NOMO-1 treated with DMSO at 0.1 percent for 48 hours (cell line): ENCODE results near the gene BTF3.
A peak's percentile ranks its signal among the peaks of the same experiment; 100 is the strongest.
"Not testable (repeated sequence)": the region's sequence is repeated elsewhere in the genome, so short reads cannot be mapped to it uniquely, and the experiment has no call there.

Experiments
- DNase-seq: peaks from one replicate; lab custom pipeline; 2025; ENCODE audit not compliant: unreplicated experiment; lab: John Stamatoyannopoulos, UW

The BTF3 gene

DNA sequence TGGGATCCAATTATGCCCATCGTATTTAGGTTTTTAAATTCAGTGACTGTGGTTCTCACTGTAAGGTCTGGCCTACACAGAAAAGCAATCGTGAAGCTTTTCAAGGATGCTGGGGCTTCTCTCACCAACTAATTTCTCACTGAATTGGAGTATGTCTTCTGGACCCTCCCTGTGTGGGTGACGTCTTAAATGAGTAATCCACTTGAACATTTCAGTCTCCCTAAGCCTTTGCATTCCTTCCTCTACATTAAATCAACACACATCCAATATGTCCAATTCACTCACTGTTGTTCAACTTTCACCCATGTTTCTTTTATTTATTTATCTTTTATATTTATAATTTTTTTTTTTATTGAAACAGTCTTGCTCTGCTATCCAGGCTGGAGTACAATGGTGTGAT, 12.5 kb upstream of the BTF3 start:
- DNase-seq = no peak

DNA sequence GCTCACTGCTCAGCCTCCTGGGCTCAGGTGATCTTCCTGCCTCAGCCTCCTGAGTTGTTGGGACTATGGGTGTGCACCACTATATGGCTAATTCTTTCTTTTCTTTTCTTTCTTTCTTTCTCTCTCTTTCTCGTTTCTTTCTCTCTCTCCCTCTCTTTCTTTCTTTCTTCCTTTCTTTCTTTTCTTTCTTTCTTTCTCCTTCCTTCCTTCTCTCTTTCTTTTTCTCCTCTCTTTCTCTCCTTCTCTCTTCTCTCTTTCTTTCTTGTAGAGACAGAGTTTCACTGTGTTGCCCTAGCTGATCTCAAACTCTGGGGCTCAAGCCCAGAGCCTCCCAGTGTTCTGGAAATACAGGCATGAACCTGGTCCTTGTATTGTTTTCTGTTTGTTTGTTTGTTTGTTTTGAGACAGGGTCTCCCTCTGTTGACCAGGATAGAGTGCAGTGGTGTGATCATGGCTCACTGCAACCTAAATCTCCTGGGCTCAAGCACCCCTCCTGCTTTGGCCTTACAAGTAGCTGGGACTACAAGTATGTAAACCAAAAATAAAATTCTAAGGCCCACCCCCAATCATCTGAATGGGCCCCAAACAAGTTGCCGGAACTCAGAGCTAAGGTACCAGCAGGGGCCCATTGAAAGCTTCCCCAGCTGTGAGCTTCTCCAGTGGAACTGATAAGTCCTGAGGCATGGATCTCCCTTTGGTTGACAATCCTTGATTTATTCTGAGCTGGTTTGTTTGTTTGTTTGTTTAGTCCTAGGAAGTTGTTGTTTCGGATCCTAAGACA, 11.9 kb upstream of the BTF3 start:
- DNase-seq = no peak

DNA sequence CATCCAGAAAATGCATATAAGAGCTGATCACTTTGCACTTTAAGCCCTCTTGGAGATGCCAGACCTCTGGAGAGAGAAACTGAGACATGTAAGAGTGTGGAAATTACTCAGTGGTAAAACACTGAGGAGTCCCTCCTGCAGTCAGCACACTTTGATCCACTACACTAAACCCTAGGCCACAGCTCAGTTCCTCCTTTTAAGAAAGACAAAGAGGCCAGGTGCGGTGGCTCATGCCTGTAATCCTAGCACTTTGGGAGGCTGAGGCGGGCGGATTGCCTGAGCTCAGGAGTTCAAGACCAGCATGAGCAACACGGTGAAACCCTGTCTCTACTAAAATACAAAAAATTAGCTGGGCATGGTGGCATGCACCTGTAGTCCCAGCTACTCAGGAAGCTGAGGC, 11.0 kb upstream of the BTF3 start:
- DNase-seq = not testable (repeated sequence)

DNA sequence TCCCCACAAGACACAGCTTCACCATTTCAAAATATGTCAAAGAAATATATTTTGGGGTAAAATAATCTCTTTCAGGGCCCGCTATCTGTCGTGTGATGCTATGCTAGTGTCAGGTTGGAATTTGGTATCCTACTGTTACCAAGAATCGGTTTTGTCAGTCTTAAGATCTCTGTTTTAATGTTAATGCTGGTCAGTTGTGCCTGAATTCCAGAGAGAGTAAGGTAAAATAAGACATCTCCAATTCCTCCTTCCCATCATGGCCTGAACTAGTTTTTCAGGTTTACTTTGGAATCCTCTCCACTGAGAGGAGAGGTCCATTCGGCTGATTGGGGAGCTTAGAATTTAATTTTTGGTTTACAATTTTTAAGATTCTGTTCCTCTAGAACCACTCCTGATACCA, 10.4 kb upstream of the BTF3 start:
- DNase-seq = no peak

DNA sequence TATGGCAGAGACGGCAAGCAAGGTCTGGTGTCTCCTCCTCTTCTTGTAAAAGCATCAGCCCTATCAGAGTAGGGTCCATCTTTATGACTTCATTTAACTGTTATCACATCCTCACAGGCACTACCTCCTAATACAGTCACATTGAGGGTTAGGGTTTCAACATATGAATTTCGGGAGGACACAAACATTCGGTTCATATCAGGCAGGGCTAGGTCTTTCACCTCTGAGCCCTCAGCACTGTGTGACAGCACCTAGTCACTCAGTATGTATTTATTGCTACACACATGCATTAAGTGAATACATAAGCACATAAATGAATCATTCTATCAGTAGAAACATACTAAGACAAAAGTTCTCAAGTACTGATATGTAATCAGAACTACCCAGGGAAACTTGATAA, 9.4 kb upstream of the BTF3 start:
- no peak for DNase-seq

DNA sequence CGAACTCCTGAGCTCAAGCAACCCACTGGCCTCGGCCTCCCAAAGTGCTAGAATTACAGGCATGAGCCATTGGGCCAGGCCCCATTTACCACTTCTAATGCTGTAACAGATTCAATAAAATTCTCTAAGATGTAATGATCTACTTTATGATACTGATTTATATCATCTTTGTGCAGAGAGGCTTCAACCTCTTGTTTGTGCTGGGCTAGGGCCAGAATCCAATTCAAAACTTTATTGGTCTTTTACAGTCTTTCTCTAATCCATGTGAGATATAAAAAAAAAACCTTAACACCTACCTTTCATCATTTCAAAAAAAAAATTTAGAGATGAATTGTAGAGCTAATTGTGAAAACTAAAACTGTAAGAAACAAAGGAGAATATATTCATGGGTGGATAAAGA, 8.2 kb upstream of the BTF3 start:
- no peak for DNase-seq

DNA sequence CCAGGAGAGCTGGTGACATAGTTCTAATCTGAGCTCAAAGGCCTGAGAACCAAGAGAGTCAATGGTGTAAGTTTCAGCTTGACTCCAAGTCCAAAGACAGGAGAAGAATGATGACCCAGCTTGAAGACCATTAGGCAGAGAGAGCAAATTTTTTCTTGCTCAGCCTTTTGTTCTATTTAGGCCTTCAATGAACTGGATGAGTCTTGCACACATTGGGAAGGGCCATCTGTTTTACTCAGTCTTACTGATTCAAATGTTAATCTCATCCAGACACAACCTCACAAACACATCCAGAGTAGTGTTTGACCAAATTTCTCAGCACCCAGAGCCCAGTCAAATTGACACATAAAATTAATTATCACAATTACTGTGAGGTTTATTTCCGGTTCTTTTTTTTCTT, 7.1 kb upstream of the BTF3 start:
- DNase-seq = no peak

DNA sequence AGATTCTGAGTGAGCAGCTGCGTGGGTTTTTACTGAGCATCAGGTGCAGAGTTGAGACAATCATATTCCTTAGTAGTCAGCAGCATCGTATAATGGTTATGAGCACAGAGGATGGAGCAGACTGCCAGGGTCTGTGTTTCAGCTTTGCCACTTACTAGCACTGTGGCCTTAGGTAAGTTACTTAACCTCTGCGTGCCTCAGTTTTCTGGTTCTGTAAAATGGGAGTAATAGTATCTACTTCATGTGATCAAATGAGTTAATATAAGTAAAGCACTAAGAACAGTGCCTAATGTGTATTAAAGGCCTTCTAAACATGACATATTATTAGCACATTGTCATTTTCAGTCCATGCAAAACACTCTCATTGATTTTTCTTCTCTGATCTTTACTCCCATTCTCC, 4.8 kb upstream of the BTF3 start:
- no peak for DNase-seq

DNA sequence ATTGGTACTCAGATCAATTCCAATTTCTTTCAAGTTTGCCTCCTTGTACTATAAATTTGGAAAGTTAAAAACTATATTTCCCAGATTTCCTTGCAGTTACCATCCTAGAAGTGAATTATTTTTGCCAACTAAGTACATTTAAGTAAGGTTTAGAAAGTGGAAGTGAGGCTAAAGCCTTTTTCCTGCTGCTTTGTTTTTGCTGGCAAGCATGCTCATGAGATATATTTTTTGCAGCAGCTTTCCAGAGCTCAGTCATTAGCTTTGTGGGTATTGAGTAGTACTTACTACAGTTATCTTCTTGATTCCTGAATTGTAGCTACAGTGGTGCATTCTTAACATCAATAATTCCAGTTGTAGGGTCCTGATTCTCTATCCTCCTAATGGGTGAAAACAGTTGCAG, 3.5 kb upstream of the BTF3 start:
- DNase-seq = no peak

DNA sequence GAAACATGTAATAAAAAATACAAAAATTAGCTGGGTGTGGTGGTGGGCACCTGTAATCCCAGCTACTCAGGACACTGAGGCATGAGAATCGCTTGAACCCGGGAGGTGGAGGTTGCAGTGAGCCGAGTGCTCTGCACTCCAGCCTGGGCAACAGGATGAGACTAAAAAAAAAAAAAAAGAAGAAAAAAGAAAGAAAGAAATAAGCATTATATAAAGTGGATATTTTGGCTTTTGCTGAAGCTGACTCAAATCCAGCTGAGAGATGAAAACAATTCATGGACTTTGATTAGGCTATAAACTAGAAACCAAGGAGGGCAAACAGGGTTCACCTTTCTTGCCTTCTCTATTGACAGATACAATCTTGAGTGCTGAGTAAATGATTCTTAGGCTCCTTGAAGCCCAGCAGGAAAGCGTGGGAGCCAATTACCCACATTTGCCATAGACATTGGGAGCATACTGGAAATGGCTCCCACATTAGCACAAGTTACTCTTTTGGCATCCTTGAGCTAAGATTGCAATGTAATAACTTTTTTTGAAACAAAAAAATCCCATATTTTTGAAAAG, 2.4 kb upstream of the BTF3 start:
- no peak for DNase-seq

DNA sequence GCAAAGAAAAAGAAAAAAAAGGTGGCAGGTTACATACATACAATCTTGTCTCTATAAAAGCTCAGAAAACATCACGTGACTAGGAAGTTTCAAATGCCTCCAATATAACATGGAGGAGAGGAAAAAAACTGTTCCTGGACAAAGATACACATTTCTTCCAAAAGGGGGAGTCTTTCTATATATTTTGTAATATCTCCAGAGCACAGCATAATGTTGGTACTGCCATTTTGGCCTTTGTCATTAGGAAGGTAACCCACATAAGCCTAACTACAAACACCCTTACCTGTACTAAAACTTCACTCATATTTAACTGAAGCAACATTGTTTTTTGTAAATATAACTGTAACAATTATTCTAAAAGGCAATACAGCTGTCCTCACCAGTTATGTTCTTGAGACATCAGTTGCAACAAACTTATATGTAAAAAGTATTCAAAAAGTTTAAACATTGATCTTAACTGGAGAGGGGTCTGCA, 1.2 kb upstream of the BTF3 start:
- DNase-seq = peak; percentile 19

DNA sequence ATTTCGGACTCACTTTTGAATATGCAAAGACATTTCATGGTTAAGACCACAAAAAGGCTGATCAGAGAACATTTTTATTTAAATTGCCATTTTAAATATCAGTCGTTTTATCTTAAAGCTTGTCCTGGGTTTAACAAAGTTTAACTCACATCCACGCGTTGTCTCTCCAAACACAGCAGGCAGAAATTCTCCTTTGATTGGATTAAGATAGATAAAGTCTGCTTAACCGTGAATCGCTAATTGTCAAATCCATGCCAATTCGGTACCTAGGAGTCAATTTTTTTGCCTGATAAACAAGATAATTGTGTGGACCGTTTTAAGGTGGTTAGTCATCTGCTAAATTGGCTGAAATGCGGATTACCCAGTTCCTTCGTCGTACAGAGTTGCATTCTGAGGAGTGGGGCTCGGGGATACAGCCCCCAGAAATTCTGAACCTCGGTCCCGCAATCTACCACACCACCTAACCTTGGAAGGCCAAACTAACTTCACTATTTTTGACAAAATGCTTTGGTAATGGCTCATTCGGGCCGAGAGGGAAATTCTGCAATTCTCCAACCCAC, 665 bp upstream of the BTF3 start:
- no peak for DNase-seq

DNA sequence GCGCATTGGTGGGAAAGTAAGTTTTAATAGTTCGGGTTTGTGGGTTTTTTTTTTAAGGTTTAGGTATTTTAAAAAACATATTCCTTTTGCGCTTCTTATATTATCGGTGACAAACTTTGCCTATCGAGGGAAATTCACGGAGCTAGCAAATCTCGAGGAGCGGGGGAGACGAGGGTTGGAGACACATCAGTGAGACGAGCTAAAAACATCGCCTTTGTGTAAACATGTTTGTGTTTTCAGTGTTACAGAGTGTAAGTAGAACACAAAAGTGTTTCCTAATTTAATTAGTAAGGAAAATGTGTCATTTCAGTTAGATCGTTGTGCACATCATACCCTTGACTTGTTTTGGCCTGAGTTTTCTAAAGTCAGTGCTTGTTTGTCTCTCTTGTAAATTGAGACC, 945 bp downstream of the BTF3 start:
- DNase-seq = no peak

DNA sequence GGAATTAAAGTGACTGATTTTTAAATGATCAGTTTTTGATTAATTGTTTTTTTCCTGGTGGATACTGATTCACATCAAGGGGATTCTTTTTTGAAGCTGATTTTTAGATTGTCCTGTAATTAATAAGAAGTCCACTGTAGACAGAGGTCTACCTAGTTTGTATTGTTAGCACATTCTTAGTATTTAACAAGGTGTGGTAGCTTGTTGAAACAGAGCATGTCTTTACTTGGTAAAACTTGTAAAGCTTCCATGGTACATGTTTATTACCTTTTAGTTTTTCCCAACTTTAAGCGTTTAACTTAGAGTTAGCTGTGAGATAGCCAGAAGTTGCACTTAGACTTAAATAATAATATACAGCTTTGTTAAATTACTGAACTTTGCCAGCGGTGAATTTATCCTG, 1.5 kb downstream of the BTF3 start:
- DNase-seq = no peak

DNA sequence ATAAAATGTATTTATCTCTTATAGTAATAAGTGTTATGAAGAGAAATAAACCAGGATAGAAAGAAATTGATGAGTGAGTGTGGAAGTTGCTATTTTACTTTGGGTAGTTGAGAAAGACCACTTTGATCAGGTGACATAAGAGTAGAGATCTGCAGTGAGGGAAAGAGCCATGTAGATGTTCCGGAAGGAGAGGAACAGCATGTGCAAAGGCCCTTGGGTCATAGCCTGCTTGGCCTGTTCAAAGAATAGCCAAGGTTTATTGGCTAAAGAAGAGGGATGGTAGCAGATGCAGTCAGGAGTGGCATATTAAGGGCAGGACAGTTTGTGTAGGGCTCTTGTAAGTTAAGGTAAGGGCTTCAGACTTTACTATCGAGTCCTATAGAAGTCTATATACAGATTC, 3.2 kb downstream of the BTF3 start:
- DNase-seq = no peak

DNA sequence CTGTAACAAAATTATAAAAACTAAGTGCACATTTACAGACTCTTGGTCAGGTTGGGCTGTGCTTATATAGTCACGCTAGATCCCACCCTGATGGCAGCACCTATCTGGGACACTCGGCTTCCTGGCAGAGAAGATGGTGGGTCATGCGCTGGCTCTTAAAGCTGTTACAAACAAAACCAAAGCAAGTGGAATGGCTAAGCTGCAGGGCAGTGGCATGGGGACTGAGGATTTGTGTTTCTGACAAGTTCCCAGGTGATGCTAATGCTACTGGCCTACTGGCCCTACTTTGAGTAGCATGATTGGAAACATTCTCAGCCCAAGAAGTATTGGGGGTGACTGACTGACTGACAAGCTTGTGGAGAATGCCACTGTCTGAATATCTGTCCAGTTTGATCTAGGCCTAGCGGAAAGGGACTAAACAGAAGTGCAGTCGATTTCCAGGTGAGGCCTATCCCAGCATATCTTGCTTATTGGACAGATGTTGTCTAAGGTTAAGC, 8.3 kb downstream of the BTF3 start:
- DNase-seq = no peak

DNA sequence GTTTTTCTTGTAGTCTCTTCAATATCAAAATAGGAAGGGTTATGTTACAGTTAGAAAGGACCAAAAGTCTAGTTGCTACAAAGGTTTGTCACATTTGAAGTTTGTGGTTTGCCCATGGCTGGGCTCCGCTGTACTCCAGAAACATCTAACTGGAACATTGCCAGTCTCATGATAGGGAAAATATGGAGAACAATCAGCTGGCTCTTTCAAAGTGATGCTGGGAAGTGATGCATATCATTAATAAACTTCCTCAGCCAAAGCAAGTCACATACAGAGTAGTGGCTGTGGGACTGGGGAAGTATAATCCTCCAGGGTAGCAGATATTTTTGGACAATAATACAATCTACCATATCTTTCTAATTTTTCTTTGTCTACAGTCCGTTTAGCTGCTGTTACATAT, 8.8 kb downstream of the BTF3 start:
- DNase-seq = no peak

DNA sequence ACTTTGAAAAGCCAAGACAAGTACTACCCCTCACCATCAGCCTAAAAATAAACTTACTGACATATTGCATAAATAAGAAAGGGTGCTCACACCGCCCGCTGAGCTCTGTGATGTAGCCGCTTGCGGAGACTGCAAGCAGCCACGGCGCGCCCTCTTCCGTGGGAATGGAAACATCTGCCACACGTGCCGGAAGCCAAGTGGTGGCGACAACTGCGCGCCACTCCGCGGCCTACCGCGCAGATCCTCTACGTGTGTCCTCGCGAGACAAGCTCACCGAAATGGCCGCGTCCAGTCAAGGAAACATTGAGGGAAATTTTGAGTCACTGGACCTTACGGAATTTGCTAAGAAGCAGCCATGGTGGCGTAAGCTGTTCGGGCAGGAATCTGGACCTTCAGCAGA, 10.3 kb downstream of the BTF3 start:
- not testable (repeated sequence) for DNase-seq

DNA sequence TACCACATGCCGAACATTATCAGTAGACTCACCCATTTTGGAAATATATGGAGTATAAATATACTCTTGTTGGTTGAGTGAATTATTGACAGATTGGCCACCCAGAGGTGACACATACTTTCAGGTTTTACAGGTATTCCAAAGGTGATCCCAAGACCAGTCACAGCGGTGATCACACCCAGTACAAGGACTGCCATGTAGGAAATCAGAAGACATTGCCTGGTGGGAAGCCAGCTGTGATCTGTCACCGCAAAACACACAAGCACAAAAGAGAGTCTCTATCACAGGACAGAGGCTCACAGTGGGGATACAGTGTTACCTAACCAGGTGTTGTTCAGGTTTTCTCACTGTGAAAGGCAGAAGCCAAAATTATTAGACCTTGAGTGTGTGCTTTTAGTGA, 15.8 kb downstream of the BTF3 start:
- DNase-seq = no peak

DNA sequence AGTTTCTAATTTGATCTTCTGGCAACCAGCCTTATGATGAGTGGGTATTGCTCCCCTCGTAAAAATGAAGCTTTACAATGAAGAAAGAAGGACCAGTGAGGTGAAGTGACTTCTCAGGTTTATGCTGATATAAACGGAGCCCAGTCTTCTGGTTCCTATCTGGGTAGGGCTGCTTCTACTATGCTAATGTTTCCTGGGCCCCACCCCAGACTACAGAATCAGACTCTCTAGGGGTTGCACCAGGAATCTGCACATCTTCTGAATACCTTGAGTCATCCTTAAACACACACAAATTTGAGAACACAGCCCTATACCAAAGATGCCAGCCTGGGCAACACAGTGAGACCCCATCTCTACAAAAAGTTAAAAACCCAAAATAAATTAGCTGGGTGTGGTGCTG, 16.2 kb downstream of the BTF3 start:
- no peak for DNase-seq

DNA sequence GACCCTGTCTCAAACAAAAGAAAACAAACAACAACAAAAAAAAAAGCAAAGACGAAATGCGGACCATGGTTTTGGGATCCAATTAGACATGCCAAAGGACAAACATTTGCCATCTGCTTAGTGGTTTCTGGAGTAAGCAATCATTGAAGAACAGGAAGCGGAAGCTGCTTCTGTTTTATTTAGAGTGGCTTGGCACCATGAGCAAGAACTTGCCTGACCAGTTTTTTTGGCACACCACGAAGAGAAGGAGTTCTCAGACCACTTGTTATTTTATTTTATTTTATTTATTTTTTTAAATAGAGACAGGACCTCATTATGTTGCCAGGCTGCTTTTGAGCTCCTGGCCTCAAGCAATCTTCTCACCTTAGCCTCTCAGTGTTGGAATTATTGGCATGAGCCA, 17.0 kb downstream of the BTF3 start:
- DNase-seq = no peak

DNA sequence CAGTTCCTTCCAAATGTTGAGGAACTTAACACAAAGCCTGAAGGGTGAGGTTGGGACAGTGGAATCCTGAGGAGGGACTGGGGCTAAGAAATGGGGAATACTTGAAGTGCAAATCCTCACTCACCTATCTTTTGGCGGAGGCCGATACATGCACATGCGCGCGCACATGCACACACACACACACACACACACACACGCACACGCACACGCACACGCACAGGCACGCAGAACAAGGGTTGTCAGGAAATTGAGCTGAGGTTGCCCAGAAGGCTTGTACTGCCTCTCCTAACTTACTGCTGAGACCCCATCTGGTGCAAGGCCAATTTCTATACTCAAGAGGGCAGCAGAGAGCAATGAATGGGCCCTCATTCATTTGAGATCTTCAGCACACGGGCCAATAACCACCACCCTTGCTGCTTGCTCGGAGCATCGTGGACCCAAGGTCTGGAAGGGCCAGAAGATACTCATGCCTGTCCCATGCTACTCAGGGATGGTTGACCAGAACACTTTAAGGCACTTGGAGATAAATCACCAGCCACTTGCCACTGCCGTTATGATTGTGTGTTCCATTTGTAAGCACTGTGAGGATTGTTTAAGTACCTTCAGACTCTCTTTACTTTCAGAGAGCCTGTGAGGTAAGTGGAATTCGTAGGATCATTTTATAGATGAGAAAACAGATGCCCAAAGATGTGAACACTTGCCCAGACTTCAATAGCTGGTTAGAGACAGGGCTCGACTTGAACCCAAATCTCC, 21.5 kb downstream of the BTF3 start:
- peak; percentile 68 for DNase-seq
